ENCODE measurements around the gene NTRK2.

GRCh38 chr9:84708400-84708799, 38.9 kb downstream of the NTRK2 start:
- TF ChIP-seq CTCF (conservative IDR thresholded peaks at IDR 0.05 in 1 of 2, IDR thresholded peaks at IDR 0.05 in 1 of 2; ENCODE audit: extremely low read depth in 1 of 2, insufficient read depth in 1 of 2, low read depth in 1 of 2, low read length in 2 of 2) (no peak), EZH2 (IDR thresholded peaks at IDR 0.05; ENCODE audit: borderline replicate concordance, low read length) (no peak)

Measured in mammary epithelial cell (primary cell).